GM18498 (cell line): Measurements from ENCODE around the gene ZNF74.
"Not testable (repeated sequence)": the region's sequence is repeated elsewhere in the genome, so short reads cannot be mapped to it uniquely, and the experiment has no call there.

Experiments used
- ATAC-seq: cut with Tn5 transposase; IDR thresholded peaks from one replicate; pipeline ENCODE4 v1.9.1; 2021; ENCODE audit warnings: mild to moderate bottlenecking, moderate library complexity; ENCODE audit not compliant: unreplicated experiment

The ZNF74 gene

DNA sequence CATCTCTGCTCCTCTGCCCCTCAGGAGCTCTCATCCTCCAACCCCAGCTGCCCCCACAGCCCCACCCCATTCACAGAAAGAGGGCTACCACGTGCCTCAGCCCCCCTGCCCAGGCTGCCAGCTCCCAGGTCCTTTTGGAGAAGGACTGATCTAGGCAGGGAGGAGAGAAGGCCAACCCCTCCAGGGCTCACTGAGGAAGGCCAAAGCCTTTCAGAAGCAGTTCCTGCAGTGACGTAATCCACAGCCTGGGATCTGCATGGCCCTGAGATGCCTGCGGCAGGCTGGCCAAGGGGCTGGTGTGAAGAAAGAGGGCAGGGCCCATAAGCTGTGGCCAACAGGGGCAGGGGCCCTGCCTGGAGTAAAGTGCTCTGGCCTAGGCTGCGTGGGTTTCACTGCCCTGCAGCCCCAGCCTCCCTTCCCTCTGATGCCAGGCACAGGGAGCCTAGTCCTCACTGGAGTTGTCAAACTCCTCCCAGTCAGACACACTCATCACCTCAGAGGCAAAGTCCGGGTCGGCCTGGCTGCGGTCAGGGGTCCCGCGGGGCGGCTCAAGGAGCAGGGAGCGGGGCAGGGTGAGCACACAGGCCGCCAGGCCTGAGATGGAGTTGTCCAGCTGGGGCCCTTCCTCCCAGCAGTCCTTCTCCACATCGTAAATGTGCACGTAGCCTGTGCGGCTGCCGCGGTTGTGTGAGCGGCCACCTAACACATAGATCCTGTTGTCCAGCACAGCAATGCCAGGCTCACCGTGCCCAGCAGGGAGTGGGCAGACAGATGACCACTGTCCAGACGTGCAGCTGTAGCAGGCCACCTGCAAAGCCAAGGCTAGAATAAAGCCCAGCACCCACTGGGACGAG lies 47.9 kb downstream of the ZNF74 start:
- ATAC-seq, result no peak

DNA sequence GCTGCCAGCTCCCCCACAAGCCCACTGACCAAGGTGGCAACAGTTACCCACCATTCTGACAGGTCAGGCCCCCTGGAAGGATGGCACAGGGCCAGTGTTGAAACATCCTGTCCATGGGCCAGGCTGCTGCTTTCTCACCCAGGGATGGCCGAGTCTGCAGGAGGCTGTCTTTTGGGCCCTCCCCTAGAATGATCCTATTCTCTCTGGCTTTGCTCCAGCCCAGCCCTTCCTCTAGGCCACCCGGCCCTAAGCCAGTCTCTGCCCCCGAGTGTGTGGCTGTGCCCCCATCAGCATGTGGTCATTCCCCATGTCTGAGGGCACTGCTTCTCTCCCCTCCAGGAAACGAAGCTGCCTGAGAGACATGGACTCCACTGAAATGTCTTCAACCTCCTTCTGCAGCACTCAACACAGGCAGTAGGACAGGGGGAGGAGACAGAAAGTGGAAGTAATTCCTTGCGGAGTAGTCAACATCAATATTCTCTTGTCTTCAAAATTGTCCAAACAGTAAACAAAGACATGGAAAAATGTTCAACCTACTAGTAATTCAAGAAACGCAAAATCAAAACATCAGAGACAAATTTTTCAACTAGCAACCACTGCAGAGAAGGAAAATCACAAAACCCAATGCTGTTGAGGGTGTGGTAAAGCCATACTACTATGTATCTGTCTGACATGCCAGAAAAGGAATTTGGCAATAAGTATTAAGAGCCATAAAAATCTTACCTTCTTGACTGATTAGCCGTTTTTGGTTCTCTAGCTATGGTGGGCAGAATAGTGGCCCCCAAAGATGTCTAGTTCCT lies 48.7 kb downstream of the ZNF74 start:
- ATAC-seq, result no peak

DNA sequence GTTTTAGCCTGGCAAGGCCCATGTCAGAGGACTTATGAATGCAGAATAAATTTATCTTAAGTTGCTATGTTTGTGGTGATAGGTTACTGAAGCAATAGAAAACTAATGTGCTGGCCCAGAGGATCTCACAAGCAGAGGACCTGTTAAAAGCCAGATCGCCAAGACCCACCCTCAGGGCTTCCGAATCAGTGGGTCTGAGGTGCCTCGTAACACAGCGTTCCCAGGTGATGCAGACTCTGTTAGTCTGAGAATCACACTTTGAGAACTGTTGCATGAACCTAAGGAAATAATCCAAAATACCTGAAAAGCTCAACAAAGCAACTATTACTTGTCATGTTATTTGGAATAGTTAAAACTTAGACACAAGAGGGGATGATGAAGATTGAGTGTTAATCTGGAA lies 50.4 kb downstream of the ZNF74 start:
- ATAC-seq, result no peak

DNA sequence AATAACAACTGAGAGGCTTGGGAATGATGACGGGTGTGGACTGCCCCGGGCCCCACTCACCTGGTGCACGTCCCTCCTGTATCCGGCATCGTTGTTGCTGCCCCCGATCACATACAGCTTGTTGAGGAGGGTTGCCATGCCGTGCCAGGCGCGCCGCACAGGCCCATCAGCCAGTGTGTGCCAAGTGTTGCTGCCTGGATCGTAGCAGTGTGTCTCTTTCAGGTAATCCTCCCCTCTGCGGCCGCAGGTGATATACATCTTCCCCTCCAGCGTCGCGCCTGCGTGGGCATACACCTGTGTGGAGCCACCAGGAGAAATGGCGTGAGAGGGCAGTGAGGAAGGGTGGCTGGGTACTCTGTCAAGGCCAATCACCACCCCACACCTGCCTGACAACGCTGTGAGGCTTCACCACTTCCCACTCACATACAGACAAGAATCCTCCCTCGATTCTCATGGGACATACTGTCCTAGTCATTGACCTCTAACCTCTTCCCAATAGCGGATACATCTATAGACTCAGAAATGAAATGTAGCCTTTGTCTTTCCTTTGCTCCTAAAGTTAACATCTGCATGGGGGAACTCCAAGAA lies 52.5 kb downstream of the ZNF74 start:
- ATAC-seq, result no peak

DNA sequence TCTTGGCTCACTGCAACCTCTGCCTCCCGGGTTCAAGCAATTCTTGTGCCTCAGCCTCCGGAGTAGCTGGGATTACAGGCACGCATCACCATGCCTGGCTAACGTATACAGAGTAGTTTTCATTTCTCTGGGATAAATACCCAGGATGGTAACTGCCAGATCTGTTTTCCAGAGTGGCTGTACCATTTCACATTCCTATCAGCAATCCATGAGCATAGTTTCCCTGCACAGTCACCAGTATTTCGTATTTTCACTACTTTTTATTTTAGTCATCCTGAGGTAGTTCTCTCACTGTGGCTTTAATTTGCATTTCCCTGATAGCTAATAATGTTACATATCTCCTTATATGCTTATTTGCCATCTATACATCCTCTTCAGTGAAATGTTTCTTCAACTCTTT lies 54.7 kb downstream of the ZNF74 start:
- no peak for ATAC-seq

DNA sequence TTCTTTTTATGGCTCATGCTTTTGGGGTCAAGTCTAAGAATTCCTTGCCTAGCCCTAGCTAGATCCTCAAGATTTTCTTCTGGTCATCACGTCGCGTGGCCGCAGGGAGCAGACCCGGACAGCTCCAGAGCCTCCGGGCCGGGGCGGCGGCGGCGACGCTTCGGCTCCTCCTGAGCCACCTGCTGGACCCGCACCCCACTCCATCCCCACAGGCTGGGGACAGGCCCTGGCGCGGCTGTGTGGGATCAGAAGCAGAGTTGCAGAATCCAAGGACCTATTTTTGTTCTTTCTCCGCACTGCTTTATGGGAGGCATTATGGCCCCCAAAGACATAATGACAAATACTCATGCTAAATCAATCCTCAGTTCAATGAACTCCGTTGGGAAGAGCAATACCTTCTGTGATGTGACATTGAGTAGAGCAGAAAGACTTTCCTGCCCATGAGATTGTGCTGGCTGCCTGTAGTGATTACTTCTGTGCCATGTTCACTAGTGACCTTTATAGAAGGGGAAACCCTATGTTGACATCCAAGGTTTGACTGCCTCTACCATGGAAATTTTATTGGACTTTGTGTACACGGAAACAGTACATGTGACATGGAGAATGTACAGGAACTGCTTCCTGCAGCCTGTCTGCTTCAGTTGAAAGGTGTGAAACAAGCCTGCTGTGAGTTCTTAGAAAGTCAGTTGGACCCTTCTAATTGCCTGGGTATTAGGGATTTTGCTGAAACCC lies 56.0 kb downstream of the ZNF74 start:
- no peak for ATAC-seq

DNA sequence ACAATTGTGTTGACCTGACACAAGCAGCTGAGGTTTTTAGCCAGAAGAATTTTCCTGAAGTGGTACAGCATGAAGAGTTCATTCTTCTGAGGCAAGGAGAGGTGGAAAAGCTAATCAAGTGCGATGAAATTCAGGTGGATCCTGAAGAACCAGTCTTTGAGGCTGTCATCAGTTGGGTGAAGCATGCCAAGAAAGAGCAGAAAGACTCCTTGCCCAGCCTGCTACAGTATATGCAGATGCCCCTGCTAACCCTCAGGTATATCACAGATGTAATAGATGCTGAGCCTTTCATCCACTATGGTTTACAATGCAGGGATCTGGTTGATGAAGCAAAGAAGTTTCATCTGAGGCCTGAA lies 56.6 kb downstream of the ZNF74 start:
- no peak for ATAC-seq

DNA sequence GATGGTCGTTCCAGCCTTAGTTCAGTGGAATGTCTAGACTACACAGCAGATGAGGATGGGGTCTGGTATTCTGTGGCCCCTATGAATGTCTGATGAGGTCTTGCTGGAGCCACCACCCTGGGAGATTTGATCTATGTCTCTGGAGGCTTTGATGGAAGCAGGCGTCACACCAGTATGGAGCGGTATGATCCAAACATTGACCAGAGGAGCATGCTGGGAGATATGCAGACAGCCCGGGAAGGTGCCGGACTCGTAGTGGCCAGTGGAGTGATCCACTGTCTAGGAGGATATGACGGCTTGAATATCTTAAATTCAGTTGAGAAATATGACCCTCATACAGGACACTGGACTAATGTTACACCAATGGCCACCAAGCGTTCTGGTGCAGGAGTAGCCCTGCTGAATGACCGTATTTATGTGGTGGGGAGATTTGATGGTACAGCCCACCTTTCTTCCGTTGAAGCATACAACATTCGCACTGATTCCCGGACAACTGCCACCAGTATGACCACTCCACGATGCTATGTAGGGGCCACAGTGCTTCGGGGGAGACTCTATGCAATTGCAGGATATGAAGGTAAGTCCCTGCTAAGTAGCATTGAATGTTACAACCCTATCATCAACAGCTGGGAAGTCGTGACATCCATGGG lies 57.3 kb downstream of the ZNF74 start:
- ATAC-seq, result not testable (repeated sequence)

DNA sequence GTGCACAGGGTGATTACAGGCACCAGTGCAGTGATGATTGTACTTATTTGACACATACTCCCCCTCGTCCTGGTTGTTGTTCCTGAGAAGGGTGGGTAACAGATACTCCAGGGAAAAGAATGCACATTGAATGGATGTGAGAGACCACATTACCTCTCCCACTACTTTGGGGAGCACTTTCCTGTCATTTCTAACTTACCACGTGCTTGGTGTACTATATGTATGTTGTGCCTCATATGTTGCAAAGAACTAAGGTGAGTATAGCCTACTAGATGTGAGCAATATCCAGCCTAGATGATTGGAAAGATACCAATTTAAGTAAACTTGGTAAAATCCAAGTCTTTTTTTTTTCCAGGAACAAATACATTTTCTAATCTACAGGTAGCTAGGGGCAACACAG lies 58.0 kb downstream of the ZNF74 start:
- no peak for ATAC-seq

DNA sequence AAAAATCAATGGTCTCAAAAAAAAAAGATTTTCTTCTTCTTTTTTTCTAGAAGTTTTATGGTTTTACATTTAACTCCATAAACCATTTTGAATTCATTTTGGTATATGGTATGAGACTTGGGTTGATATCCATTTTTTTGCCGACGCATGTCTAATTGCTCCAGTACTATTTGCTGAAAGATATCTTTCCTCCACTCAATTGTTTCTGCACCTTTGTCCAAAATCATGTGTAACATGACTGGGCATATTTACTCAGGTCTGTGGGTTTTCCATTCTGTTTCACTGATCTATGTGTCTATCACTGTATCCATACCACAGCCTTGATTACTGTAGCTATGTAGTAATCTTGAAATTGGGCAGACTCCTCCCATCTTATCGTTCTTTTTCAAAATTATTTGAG lies 59.3 kb downstream of the ZNF74 start:
- no peak for ATAC-seq

DNA sequence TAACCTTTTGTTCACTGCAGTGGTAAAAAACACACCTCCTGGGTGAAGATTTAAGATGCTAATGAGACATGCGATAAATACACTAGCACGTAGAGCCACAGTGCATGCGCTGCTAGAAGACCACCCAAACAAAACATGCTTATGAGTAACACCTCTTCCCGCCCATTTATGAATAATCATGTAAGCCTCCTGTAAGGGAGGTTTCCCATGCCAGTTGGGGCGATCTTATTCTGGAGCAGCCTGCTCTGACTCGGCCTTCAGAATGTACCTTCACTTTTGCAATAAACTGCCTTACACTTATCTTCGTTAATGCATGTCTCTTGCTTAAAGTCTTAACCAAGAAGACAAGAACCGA lies 61.7 kb downstream of the ZNF74 start:
- no peak for ATAC-seq

DNA sequence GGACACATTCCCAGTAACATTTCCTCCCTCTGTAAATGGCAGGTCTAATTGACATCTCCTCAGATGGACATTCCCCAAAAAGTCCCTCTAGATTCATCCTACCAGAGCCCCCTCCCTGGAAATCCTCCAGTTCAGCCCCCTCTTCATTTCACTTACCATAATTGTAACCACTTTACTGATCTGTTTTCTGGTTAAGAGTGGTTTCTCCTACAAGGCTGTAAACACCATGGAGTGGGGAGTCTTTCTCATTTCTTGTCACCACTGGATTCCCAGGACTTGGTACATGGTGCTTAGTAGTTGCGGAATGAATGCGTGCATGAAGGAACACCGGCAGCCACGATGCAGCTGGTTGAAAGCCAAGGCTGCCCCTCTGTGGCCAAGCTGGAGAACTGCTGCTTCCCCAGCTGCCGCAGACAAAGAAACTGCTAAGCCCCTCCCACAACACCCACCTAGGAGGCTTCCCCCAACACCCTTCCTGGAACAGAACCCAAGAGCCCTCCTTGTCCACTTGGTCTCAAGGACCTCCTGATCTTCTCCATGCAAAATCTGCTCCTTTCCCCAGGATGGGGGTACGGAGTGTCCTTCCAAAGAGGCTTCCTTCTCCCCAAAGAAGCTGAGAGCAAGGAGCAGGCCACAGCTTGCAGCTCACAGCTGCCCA lies 62.2 kb downstream of the ZNF74 start:
- no peak for ATAC-seq

DNA sequence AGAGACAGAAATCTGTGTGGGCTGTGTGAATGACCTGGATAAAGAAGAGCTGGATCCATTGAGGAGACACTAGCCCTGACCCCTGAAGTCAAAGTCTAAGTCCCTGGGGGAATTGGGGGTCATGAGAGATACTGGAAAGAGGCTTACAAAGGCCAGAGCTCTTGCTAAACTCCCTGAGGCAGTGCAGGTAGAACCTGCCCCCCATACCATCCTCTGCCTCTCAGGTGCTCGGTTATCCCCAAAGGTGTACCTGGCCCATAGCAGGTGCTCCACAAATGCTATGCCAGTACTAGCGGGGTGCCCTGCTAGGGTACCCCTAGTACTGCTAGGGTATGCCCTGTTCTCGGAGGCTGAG lies 62.7 kb downstream of the ZNF74 start:
- ATAC-seq, result no peak

DNA sequence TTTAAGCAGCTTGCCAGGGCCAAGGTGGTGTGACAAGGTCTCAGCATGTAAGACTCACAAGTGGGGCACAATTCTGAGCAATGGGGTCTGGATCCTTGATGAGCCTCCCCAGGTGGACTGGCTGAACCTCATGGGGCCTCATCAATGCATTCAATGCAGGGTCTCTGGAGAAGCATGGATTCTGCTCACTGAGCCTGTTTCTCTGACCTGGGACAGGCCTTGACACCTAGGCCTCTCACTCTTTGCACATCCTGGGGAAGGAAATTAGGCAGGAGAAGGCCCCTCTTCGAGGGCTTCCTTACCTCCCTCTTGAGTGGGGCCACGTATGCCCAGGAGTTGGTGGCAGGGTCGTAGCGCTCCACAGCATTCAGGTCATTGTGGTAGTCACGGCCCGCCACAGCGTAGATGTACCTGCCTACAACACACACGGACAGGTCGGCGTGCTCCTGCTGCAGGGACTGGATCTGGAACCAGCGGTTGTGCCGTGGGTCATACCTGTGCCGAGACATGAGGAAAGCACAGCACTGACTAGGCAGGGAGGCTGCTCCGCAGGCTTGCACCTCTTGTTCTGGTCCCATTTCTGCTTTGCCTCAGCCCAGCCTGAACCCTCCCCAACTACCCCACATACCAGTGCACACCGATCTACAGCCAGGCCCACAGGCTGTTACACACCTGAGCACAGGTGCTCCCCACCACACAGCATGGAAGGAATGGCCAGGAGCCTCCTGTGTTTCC lies 63.7 kb downstream of the ZNF74 start:
- ATAC-seq, result no peak
